Type B pancreatic cell (in vitro differentiated cells): ENCODE measurements around the gene CAMKK1. TPM values are rescaled to one million over a fixed set of nuclear protein-coding genes. Genes with fewer than 3 reads are reported as not detected.

Source experiments
- DNase-seq: peaks from one replicate; pipeline ENCODE4 v3.0.0; 2021; ENCODE audit warnings: mixed read lengths; ENCODE audit not compliant: unreplicated experiment; ENCODE audit errors: extremely low spot score
- H3K27ac Mint-ChIP-seq: 2 replicates; pipeline ENCODE4 v1.8.0; 2021; ENCODE audit warnings: mild to moderate bottlenecking, mixed read lengths
- H3K27me3 Mint-ChIP-seq: 2 replicates; pipeline ENCODE4 v1.8.0; 2021; ENCODE audit warnings: mixed read lengths
- H3K36me3 Mint-ChIP-seq: 2 replicates; pipeline ENCODE4 v1.8.0; 2021; ENCODE audit warnings: mixed read lengths
- H3K4me1 Mint-ChIP-seq: one replicate; pipeline ENCODE4 v1.8.0; 2021; ENCODE audit warnings: mixed read lengths; ENCODE audit not compliant: unreplicated experiment
- H3K4me3 Mint-ChIP-seq: 2 replicates; pipeline ENCODE4 v1.8.0; 2021; ENCODE audit warnings: mild to moderate bottlenecking, mixed read lengths
- H3K9me3 Mint-ChIP-seq: 2 replicates; pipeline ENCODE4 v1.8.0; 2021; ENCODE audit warnings: mixed read lengths
- total RNA-seq: library from RNA; stranded (reverse); gene quantifications from 2 replicates; pipeline ENCODE4 v1.2.1, GENCODE V29; 2021; ENCODE audit warnings: low replicate concordance
- TF ChIP-seq, protein P1 (sequence below): fragments of 200-600 bp; sonication (generic); conservative IDR thresholded peaks from 2 replicates; pipeline ENCODE4 v1.5.0; 2021; ENCODE audit warnings: antibody characterized with exemption, mild to moderate bottlenecking

The CAMKK1 gene
- total RNA-seq, 1 donor from 2014 or later = 2.7 TPM

DNA sequence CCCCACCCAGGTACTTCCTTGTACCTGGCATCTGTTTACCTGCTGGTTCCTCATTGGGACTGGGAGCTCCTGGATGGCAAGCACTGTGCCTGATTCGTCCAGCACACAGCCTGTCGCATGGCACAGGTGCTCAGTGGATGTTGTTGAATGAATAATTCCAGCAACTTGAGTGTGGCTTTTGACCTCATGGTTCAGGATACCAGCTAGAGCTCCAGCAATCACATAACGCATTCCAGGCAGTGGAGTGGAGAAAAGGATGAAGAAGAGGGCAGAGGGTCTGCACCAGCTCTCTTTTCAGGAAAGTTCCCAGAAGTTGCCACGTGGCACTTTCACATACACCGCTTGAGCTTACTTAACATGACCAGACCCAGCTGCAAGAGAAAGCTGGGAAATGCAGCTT is 1.3 kb upstream of the CAMKK1 start:
- Mint-ChIP-seq H3K4me1 (peaks cover 35% of the 10 kb centered on the region), H3K36me3 (no peaks in the 10 kb centered on the region), H3K27me3 (peaks cover 16% of the 10 kb centered on the region), H3K9me3 (no peaks in the 10 kb centered on the region), H3K27ac (no peak overlapping the region), H3K4me3 (peak overlapping the region; percentile 84)
- TF ChIP-seq, protein P1, sequence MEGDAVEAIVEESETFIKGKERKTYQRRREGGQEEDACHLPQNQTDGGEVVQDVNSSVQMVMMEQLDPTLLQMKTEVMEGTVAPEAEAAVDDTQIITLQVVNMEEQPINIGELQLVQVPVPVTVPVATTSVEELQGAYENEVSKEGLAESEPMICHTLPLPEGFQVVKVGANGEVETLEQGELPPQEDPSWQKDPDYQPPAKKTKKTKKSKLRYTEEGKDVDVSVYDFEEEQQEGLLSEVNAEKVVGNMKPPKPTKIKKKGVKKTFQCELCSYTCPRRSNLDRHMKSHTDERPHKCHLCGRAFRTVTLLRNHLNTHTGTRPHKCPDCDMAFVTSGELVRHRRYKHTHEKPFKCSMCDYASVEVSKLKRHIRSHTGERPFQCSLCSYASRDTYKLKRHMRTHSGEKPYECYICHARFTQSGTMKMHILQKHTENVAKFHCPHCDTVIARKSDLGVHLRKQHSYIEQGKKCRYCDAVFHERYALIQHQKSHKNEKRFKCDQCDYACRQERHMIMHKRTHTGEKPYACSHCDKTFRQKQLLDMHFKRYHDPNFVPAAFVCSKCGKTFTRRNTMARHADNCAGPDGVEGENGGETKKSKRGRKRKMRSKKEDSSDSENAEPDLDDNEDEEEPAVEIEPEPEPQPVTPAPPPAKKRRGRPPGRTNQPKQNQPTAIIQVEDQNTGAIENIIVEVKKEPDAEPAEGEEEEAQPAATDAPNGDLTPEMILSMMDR = no peak
- DNase-seq = no peak

DNA sequence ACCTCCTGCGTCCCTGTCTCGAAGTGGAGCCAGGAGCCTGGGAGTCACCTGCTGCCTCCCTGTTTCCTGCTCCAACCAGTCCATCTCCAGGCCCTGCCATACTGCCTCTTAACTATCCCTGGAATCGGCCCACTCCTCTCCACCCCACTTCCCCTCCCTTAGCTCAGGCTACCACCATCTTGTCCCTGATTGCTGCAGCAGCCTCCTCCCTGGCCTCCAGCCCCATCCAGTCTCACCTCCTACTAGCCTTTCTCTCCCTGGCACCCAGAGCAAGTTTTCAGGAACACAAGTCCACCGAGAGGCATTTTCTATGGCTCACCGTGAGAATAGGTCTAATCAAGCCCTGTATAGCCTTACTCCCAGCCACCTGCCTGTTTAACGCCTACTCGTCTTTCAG is 865 bp upstream of the CAMKK1 start:
- Mint-ChIP-seq H3K27ac (peak overlapping the region; percentile 70), H3K4me3 (peak overlapping the region; percentile 84), H3K27me3 (peaks cover 16% of the 10 kb centered on the region), H3K36me3 (no peaks in the 10 kb centered on the region), H3K9me3 (no peaks in the 10 kb centered on the region), H3K4me1 (peaks cover 35% of the 10 kb centered on the region)
- TF ChIP-seq, protein P1 = no peak
- no peak for DNase-seq

DNA sequence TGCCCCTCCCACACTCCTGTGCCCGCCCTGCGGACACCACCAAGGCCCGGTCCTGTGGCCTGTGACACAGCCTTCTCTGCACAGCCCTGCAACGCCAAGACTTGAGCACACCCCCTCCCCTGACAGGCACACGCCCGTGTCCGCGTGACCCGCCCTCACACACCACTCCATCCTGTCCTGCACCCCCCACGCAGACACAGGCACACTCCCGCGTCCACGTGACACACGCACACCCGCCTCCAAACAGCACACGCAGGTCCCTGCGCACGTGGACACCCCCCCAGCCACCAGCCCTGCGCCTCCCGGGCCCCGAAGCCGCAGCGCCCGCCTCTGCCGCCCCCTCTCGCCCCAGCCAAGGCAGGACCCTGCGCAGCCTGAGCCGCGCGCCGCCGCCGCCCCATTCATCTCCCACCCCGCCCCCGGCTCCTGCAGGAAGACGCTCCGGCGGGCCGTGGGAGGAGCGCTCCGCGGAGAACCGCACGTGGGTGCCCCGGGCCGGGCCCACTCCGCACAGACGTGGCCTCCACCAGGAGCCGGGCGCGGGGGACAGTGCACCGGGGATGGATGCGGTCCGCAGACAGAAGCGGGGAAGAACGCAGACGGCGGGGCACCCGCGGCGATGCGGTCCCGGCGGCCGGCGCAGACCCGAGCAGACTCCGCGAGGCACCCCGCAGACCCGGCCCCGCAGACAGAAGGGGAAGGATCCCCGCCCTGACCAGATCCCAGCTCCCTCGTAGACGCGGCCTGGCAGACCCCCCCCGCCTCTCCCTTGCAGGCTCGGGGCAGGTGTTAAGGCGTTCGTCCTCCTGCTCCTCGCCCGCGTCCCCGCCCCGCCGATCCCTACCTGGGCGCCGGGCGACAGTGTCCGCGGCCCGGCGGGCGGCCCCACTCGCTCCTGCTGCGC is 506 bp downstream of the CAMKK1 start:
- TF ChIP-seq, protein P1 = no peak
- DNase-seq = no peak
- H3K9me3 Mint-ChIP-seq = no peaks in the 10 kb centered on the region
- H3K36me3 Mint-ChIP-seq = no peaks in the 10 kb centered on the region
- H3K4me3 Mint-ChIP-seq = peak overlapping the region; percentile 88
- peaks cover 16% of the 10 kb centered on the region for H3K27me3 Mint-ChIP-seq
- H3K27ac Mint-ChIP-seq = no peak overlapping the region
- H3K4me1 Mint-ChIP-seq = peaks cover 39% of the 10 kb centered on the region

DNA sequence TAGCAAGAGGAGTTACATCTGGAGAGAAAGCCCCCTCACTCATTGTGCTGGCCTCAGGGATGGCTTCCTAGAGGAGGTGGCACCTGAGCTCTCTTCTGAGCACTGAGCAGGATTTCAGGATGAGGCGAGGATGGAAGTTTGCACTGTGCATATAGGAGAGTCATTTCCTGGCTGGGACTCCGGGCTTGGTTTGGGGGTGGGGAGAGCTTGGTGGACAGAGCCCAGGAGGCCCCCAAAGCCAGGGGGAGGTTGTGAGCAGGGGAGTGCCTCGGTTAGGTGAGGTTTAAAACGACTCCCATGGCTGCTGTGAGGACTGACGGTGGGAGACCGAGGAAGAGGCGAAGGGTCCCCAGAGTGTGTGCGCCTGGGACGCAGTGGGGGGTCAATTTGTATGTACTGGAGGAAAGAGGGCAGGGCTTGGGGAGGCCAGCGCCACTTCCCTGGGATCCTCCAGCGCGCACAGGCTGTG is 1.2 kb downstream of the CAMKK1 start:
- DNase-seq = no peak
- TF ChIP-seq, protein P1 = no peak
- Mint-ChIP-seq H3K9me3 (no peaks in the 10 kb centered on the region), H3K4me1 (peaks cover 46% of the 10 kb centered on the region), H3K4me3 (peak overlapping the region; percentile 88), H3K36me3 (no peaks in the 10 kb centered on the region), H3K27me3 (peaks cover 16% of the 10 kb centered on the region), H3K27ac (peak overlapping the region; percentile 79)

DNA sequence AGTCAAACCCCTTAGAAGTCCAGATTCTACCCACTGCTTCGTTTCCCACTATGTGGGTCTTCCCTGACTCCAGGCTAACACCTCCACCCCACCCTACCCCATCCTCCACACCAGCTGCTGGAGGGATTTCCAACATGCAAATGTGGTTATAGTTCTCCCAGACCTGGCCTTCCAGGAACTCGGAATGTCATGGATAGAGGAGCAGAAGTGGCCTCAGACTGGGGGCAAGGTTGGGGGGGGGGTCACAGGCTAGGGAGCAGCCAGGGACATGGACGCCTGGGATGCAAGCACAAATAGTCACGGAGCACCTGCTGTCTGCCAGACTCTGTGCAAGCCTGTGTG is 2.0 kb downstream of the CAMKK1 start:
- Mint-ChIP-seq H3K4me3 (peak overlapping the region; percentile 88), H3K9me3 (no peaks in the 10 kb centered on the region), H3K4me1 (peaks cover 47% of the 10 kb centered on the region), H3K27ac (peak overlapping the region; percentile 79), H3K27me3 (peaks cover 16% of the 10 kb centered on the region), H3K36me3 (no peaks in the 10 kb centered on the region)
- DNase-seq = no peak
- TF ChIP-seq, protein P1 = no peak
